GM21390 (cell line): ENCODE measurements around the gene PRICKLE2.
A peak's percentile ranks its signal among the peaks of the same experiment; 100 is the strongest.

Experiments used
- ATAC-seq: cut with Tn5 transposase; IDR thresholded peaks from one replicate; pipeline ENCODE4 v1.9.1; 2021; ENCODE audit not compliant: unreplicated experiment

The PRICKLE2 gene

DNA sequence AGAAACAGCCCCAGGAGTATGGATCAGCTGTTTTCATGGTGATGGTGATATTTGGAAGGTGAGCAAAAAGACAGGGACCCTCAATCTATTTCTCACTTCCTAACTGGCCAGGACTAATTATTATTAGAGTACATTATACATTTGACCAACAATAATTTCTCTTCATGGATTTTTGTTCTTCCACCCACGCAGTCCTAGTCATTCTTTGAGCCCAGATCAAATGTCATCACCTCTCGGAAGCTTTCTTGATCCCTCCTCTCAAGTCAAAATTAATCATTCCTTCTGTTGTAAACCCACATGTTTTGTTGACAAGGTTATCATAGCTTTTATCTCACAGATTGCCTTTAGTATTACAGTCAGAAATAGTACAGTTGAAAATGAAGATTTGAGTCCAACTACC is 29.2 kb upstream of the PRICKLE2 start:
- no peak for ATAC-seq

DNA sequence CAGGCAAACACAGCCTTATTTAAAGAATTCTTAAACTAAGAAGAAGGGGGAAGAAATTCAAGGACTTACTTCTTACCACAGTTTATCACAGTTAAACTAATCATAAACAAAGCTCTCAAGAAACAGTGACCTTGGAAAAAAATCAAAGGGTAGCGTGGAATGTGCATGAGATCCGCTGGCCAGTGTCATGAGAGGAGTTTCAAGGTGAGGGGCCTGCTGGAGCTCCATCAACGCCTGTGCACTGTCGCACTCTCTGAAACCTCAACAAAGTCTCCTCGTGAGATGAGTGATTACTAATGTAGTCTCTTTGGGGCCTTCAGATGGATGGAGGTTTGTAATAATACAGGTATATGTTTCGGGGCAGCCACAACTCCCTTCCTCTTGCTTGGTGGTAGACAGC is 28.4 kb upstream of the PRICKLE2 start:
- ATAC-seq = no peak

DNA sequence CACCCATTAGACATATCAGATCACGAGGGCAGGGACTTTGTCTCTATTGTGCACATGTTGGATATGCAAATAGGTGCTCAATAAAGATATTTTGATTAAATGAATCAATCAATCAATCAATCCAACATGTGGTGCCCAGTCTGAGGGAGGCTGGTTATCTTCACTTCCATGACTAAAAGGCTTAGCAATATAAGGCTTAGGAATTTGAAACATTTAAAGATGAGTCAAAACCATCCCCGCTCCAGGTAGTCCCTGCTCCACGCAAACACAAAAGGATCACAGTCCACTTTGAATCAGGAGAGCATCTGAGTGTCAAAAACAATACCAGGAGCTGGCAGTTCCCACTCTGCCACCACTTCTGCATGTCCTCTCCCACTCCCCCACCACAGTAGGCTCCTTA is 25.8 kb upstream of the PRICKLE2 start:
- ATAC-seq = no peak

DNA sequence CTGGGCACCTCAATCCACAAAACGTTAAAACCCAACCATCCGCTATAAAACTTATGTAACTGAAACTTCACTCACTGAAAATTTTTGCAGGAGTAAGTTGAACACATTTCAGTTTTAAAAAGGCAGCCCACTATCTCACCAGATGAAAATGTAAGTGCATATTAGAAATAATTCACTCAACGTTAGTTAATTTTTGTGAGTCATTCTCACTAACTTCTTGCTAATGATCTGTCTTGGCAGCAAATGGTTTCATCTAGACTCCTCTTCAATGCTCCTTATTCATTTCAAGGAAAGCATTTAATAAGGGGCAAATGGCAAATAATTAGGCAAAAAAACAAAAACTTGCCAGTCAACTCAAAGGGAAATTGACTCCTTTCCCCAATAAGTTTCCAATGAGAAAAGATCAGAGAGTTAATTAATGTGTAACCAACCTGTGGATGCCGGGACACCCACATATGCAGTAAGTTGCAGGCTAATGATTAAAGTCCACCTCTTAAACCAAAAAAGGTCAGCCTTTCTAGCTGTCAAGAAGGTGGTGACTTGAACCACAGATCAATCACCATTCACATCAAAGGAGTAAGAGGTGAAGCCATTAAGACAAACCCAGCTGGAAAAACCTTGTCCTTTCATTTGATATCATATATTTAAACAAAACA is 22.9 kb upstream of the PRICKLE2 start:
- no peak for ATAC-seq

DNA sequence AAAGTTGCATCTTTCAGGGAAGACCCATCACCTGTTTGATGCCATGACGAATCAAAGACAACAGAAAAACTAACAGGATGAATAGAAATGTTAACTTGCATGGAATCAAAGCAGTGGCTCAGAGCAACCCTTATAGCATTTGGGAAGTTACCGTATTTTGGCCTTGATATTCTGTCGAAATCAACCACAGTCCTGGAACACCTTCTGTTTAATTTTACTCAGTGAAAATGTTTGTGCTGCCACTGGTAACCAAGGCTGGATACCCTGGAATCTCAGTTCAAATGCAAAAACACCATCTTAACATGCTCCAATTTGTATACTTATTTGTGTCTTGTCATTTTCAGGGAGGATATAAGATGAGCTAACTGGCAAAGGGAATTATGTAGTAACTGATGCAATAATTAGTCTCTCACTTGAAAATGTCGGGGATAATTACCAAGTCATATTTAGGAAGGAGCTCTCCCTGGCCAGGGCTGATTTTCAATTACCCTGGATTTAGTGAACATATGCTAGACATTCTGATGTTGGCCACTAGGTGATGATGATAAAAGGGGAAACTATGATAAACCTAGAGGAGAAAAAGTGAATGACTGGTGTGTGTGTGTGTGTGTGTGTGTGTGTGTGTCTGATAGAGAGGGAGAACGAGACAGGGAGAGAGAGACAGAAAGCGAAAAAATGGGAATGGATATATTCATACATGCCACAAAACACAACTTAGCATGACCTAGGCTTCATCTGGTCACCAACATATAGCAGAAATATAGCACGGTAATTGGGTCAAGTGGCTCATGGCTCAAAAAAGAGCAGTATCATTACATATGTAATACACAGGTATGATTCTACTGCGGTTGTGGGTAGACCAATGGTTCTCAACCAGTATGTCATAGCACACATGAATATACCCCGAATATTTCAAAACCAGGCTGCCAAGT is 19.0 kb upstream of the PRICKLE2 start:
- ATAC-seq = no peak

DNA sequence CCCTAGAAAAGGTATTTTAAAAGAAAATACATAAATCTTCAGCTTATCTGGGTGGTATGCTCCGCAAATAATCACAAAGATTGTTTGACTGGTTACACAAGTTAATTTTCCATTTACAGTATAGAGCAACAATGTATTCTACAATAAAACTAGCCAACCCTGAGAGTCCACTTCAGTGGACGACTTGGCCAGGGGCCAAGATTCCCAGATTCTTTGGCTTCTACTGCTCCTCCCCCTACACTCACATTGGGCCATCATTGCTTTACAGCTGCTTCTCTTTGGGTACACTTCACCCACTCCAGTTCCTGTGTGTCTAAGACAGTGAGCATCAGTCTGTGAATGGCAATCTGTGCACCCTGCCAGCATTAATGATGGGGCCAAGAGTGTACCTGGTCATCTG is 17.2 kb upstream of the PRICKLE2 start:
- ATAC-seq = no peak

DNA sequence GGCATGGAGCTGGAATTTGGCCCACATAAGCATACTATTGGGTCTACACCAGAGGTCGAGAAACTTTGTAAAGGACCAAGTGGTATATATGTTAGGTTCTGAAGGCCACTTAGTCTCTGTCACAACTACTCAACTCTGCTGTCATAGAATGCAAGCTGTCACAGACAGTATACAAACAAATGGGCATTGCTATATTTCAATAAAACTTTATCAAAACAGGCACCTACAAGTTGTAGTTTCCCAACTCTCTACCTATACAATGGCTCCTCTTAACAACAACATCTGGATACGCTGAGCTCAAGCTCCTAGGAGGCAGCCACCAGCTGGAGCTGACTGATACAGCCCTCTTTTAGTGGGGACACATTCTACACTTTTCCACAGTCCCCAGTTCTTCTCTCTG is 15.7 kb upstream of the PRICKLE2 start:
- ATAC-seq = no peak

DNA sequence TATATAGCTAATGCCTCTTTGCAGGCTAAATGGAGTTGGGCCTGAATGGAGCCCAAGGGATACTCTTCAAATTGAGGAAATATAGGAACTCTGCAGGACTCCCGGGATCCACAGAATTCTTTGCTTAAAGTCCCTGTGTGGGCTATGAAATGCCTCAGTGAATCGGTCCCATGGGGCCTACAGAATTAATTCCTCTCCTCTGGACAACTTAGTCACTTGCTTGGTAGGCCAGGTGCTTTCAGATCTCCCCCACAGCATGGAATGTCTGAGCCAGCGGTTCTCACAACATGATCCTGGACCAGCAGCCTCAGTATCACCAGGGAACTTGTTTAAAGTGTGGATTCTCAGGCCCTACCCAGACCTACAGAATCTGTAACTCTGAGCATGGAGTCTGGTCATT is 15.1 kb upstream of the PRICKLE2 start:
- ATAC-seq = no peak

DNA sequence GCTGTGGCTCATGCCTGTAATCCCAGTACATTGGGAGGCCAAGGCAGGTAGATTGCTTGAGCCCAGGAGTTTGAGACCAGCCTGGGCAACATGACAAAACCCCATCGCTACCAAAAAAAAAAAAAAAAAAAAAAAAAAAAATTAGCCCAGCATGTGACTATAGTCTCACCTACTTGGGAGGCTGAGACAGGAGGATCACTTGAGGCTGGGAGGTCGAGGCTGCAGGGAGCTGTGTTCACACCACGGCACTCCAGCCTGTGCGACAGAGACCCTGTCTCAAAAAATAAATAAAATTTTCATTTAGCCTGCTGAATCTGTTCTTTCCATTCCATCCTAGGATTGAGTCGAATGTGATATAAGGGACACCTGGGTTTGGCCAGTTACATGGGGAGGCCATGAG is 14.6 kb upstream of the PRICKLE2 start:
- no peak for ATAC-seq

DNA sequence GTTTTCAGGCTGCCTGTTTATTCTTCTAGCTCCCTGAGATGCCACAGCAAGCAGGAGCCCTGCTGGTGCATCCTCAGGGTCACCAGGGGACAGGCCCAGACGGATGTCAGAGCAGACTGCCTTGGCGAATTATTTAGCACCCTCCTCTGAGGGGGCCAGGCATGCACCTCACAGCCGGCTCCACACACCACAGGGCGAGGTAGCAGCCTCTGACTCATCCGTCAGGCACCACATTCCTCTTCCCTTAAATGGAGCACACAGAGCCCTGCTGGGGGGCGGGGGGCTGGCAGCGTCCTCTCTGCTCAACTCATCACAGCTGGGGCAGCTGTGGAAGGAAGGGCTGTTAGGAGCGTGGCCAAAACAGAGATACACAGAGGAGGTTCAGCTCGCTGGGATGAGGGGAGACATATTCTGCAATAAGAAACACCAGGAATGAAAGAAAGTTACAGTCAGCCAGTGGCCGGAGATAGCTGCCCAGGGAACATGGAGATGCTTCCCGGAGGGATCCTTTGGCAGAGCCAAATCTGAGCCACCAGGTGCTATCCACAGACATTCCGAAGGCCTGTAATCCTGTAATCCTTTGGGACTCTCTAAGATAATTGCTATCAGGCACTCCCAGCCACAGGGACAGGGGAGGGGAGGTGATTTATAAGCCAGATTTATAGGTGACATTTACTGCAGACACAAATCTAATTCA is 13.9 kb upstream of the PRICKLE2 start:
- ATAC-seq = no peak

DNA sequence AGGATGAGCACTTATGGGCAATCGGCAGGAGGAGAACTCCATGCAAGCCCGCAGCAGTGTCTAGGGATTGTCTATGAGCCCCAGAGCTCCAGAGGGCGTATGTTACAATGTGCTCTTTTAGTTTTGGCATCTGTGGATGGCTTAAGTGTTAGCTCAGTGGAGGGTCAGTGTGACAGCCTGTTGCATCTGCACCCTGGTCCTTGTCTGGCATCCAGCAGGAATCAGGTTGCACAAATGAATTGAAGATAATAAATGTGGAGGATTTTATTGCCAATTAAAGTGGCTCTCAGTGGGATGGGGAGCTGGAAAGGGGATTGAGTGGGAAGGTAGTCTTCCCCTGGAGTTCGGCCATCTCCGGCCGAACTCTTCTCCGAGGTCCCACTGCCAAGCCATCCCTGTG is 11.8 kb upstream of the PRICKLE2 start:
- ATAC-seq = no peak

DNA sequence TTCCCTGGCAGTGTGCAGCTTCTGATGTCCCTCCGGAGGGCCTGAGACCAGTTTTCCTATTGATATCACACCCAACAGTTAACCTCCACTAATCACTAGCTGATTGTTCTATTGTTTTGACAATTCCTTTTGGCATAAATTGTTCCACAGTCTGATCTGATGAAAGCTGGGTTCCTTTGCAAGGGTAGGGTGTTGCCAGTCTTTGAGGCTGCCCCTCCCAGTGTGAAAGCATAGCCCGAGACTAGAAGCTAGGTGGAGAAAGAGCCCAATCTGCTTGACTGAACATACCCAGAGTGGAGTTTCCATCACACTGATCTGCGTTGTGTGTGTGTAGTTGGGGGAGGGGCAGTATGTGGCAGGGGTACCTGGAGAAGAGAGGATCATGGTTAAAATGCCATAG is 10.3 kb upstream of the PRICKLE2 start:
- ATAC-seq = no peak

DNA sequence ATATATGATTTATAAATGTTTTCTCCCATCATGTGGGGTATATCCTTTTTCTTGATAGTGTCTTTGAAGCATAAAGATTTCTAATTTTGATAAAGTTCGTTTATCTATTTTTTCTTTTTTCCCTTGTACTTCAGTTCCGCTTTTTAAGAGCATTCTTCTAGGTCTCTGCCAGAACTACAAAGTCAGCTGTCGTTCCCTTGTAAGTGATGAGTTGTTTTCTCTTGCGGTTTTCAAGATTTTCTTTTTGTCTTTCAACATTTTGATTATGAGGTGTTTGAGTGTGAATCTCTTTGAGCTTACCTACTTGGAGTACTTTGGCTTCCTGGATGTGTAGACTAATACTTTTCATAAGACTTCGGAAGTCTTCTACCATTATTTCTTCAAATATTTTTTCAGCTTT is 9.3 kb upstream of the PRICKLE2 start:
- no peak for ATAC-seq

DNA sequence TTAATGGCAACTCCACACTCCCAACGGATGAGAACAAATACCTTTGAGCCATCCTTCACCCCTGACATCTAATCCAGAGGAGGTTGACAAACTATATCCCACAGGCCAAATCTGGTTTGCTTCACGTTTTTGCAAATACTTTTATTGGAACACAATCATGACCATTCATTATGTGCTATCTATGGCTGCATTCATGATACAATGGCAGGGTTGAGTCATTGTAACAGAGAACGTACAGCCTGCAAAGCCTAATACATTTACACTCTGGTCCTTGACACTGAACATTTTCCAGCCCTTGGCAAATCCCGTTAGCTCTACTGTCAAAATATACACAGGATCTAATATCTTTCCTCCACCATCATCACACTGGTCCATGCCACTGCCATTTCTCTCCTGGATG is 7.6 kb upstream of the PRICKLE2 start:
- no peak for ATAC-seq

DNA sequence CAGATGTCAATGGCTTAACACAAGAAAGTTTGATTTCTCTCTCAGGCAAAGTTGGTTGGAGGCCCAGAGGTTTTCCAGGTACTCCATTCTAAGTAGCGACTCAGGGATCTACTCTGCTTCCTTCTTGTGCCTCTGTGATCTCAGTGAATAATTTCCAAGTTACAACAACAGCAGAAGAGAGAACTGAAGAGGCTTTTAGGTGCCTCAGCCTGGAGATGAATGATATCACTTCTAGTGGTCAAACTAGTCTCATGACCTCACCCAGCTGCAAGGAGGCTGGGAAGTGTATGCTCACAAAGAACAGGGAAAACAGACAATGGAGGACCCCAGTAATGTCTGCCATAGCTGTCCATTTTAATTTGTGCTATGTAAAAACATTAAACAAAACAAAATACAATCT is 4.6 kb upstream of the PRICKLE2 start:
- ATAC-seq = no peak

DNA sequence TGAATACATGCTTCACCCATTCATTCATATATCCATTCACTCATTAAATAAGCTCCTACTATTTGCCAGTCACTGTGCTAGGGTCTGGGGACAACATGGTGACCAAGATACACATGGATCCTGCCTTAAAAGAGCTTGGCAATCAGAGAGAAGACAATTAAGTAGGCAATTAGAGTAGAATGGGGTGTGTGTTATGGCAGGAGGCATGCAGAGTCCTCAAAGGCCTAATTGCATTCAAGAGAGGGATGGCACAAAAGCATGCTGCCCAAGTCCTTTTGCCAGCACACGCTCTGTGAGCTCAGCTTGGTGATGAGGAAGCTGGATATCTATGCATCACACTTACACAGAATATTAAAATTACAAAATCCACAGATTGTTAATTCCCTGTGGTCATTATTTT is 2.8 kb upstream of the PRICKLE2 start:
- no peak for ATAC-seq

DNA sequence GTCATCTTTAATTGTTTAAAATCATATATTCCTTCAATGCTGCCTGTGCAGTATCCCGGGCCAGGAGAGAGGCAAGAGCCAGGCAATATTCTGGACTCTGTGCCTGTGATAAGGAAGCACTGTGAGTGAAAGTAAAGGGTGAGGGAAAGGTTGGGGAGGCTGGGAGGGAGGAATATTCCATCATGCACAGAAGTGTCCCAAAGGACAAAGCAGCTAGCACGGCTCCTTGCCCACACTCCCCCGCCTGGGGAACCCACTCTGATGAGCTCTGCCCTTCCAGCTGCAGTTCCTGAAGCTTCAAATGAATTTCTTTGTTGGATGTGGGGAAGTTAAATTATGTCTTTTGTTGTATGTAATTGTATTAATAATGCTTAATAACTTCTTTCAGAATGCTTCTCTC is 1.5 kb upstream of the PRICKLE2 start:
- no peak for ATAC-seq

DNA sequence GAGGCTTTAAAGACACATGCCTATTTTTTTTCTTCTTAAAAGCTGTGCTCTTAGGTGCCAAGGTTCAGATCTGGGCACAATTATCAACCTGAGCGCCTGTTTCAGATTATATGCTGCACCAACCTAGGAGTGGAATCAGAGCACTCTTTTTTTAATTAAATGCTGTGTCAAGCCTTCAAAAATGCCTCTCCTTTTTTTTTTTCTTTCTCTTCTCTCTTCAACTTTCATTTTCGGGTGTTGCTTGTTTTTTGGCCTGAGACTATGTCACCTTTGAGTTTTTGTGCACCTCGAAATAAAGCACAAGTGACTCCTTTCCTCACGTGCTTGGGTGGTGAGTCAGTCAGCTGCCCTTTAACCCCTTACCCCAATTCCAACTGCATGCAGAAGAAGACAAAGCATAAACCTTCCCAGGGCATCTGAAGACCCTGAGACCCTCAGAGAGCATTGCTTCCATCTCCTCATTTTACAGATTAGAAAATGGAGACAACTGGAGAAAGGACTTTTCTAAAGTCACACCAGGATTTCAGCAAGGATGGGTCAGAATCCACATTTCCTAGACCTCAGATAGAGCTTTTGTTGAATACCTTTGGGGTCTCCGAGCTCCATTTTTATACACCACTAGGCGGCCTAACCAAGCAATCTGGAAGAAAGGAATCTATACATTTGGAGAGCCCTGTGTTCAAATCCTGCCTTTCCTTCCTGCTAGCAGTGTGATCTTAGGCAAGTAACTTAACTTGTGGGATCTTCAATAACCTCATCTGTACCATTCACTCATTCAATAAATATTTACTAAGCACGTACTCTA is 631 bp upstream of the PRICKLE2 start:
- ATAC-seq = peak; percentile 17

DNA sequence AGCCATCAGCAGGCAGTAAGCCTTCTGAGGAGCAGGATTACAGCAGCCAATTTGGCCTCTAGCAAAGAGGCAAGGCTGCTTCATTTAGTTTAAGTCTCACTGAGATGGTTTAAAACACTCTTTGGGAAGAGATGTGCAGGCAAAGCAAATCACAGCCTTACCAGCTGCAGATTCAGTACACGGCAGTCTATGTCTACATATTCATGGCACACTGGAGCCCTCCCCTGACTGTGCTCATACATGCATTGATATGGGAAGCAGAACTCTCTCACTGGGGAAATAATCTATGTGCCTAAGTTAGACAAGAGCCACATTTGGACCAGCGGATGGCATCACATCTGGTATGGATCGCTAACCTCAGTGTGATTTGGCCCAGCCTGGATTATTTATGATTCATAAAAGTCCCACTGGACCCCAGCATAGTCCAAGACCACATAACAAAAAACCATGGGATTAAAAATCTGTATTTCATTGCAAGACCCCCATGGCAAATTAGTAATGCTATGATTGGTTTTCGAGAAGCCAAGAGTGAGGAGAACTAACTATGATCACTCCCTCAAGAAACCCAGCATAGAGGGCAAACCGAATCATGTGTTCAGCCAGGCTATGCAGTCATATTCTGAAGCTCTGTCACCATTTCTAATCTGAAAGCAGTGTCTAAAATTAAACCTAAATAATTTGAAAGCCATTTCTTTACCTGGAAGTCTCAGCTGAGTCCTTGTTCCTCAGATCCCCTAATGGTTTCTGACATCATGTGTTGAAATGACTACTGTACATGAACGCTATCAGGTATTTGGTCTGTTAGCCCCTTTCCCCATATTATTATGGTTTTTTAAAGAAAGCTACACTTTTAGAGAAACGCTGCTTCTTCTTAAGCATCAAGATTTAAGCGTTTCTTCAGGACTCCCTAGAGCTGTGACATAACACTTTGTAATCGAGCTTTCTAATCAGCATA is 1.2 kb downstream of the PRICKLE2 start:
- ATAC-seq = no peak

DNA sequence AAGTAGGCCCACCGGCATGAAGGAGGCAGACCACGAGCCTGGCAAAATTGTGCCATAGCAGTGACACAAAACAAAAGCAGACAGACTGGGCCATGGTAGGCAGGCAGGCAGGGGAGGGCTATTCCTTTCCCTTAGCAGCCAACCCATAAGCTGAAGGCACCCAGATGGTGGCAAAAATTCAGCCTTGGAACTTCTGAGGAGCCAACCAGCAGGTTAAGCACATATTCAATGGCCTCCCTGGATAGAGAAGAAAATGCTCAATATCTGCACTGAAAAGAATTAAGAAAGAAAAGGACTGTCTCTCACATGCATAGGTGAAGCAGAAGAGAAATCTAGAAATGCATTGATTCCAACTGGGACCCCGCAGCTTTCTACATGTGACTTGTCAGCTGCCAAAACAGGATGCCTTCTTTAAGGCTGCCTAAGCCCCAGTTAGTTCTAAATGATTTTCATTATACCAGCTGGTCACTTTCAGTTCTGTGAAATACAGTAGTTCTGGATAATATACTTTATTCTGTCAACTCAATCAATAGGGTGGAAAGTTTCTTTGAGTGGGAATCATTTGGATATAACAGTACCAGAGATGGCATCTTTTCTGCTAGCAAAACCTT is 2.7 kb downstream of the PRICKLE2 start:
- ATAC-seq = no peak
